GM13977 (cell line): Measurements from ENCODE around the gene STOX1.
"Not testable (repeated sequence)": the region's sequence is repeated elsewhere in the genome, so short reads cannot be mapped to it uniquely, and the experiment has no call there.

ENCODE experiments used
- DNase-seq: peaks from one replicate; pipeline ENCODE4 v3.0.0; 2012; ENCODE audit warnings: low spot score
- in situ Hi-C: fragments of 300-500 bp; cut with MboI; formaldehyde crosslinking; loops from one replicate; pipeline ENCODE4 v1.12.0; 2022; ENCODE audit warnings: low sequenced_read_pairs, low pct_unique_long_range_greater_than_20kb, mixed read lengths, inconsistent platforms; ENCODE audit not compliant: unreplicated experiment
- TF ChIP-seq, protein P1 (sequence below): IDR thresholded peaks from 2 replicates; pipeline ENCODE4 v1.5.1; 2012; ENCODE audit warnings: mild to moderate bottlenecking, control low read depth; ENCODE audit not compliant: insufficient read depth; ENCODE audit errors: extremely low read depth, missing control alignments

STOX1 gene

GRCh38 chr10:68901105-68901927, 74.0 kb downstream of the STOX1 start, which contains the start of gene DDX50:
DDX50 (plus strand) TSS chr10:68901315; CDS start chr10:68901385, 70 bp downstream.
- peak; percentile 93 for DNase-seq
- TF ChIP-seq, protein P1, sequence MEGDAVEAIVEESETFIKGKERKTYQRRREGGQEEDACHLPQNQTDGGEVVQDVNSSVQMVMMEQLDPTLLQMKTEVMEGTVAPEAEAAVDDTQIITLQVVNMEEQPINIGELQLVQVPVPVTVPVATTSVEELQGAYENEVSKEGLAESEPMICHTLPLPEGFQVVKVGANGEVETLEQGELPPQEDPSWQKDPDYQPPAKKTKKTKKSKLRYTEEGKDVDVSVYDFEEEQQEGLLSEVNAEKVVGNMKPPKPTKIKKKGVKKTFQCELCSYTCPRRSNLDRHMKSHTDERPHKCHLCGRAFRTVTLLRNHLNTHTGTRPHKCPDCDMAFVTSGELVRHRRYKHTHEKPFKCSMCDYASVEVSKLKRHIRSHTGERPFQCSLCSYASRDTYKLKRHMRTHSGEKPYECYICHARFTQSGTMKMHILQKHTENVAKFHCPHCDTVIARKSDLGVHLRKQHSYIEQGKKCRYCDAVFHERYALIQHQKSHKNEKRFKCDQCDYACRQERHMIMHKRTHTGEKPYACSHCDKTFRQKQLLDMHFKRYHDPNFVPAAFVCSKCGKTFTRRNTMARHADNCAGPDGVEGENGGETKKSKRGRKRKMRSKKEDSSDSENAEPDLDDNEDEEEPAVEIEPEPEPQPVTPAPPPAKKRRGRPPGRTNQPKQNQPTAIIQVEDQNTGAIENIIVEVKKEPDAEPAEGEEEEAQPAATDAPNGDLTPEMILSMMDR, result no peak
- in situ Hi-C loops, result no loop called here

DNA sequence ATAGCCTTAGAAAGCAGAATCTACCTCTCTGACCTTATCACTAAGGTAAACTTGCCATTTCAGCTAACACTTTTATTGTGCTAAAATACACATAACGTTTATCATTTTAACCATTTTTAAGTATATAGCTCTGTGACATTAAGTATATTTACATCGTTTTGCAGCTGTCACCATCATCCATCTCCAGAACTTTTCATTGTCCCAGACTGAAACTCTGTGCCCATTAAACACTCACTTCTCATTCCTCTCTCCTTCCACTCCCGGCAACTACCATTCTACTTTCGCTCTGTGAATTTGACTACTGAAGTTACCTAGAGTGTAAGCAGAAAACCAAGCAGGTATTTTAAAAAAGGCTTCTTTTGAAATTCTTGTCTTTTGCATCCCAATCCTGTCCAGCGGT, 75.1 kb downstream of the STOX1 start:
- TF ChIP-seq, protein P1, result no peak
- no peak for DNase-seq
- in situ Hi-C loops, result no loop called here

DNA sequence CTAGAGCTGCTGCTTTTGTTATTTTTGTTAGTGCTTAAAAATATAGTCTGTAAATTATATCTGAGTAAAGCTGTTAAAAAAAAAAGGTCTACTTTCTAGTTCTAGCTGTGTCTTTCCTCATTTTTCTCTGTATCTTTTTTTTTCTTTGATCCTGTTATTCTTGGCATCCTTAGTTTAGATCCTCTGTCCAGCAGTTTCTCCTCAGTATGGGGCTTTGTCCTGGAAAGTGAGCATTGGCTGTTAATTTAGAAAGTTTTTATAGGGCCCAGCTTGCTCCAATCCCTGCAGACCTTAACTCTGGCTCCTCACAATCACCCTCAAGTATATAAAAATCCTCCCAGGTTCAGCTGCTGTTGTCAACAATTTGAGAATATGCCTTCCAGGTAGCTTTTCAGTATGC, 97.3 kb downstream of the STOX1 start:
- TF ChIP-seq, protein P1, result no peak
- no peak for DNase-seq
- in situ Hi-C loops, result no loop called here

GRCh38 chr10:68925489-68925888, 98.2 kb downstream of the STOX1 start:
- DNase-seq, result no peak
- TF ChIP-seq, protein P1, result no peak
- in situ Hi-C loops, result no loop called here

- in situ Hi-C loops, DNase-seq: not testable (repeated sequence)
Measured at GRCh38 chr10:68929157-68929556, 101.8 kb downstream of the STOX1 start.

- in situ Hi-C loops, DNase-seq: not testable (repeated sequence)
Measured at GRCh38 chr10:68929888-68930287, 102.6 kb downstream of the STOX1 start.

- DNase-seq, in situ Hi-C loops: not testable (repeated sequence)
Measured at GRCh38 chr10:68932860-68933259, 105.5 kb downstream of the STOX1 start.

GRCh38 chr10:68934994-68935393, 107.7 kb downstream of the STOX1 start:
- in situ Hi-C loops, result no loop called here
- TF ChIP-seq, protein P1, result no peak
- no peak for DNase-seq
